HG02840 (cell line): ENCODE results near the gene CENPF.

ENCODE experiments used
- ATAC-seq: cut with Tn5 transposase; IDR thresholded peaks from one replicate; pipeline ENCODE4 v1.9.1; 2021; ENCODE audit warnings: mild to moderate bottlenecking, moderate library complexity, moderate number of reproducible peaks; ENCODE audit not compliant: unreplicated experiment, low FRiP score

CENPF gene

DNA sequence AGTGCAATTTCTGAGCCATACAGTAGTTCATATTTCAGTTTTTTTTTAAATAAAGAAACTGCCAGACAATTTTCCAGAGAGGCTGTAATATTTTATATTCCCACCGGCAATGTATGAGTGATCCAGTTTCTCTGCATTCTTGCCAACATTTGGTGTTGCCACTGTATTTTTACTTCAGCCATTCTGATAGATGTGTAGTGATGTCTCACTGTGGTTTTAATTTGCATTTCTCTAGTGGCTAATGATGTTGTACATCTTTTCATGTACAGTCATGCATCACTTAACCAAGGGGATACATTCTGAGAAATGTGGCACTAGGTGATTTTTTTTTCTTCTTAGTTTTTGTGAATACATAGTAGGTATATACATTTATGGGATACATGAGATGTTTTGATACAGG lies 99.6 kb downstream of the CENPF start:
- ATAC-seq = no peak

DNA sequence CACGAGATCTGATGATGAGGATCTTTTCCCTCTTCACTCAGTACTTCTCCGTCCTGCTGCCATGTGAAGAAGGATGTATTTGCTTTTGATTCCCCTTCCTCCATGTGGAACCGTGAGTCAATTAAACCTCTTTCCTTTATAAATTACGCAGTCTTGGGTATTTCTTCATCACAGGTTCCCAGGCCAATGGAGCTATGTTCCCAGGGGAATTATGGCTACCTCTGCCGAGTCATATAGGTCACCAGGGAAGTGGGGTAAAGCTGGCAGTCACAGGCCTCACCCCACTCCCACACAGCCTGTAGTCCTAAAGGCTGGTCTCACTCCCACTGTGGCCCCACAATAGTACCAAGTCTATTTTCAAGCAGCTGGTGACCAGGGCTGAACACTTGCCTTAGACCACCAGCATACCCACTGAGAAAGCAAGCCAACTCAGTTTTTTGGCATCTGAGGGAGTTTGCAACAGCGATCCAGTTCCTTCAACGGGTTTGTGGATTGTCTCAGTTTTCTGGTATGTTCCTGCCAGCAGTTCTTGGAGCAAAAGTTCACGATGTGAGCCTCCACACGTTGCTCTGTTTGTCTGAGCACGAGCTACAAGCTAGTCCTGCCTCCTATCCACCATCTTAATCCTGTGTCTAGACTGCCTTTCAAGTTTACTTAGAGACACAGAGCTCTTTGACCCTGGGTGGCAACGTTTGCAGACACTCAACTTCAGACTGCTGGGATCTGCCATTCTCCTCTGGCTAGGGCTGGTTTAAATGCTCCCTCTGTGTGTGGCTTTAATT lies 104.5 kb downstream of the CENPF start:
- ATAC-seq = no peak

DNA sequence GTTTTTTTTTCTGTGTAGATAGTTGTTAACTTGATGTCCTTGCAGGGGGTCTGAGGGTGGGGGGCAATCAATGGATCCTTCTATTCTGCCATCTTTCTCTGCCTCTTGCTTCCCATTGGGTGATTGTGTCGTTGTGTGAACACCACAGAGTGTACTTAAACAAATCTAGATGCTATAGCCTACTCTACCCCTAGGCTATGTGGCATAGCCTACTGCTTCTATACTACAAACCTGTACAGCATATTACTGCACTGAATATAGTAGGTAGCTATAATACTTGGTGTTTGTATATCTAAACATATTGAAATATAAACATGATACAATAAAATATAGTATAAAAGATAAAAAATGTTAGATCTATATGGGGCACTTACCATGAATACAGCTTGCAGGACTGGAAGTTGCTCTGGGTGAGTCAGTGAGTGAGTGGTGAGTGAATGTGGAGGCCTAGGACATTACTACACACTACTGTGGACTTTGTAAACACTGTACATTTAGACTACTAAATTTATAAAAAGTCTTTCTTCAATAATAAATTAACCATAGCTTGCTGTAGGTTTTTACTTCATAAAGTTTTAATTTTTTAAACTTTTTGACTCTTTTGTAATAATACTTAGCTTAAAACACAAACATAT lies 105.4 kb downstream of the CENPF start:
- no peak for ATAC-seq

DNA sequence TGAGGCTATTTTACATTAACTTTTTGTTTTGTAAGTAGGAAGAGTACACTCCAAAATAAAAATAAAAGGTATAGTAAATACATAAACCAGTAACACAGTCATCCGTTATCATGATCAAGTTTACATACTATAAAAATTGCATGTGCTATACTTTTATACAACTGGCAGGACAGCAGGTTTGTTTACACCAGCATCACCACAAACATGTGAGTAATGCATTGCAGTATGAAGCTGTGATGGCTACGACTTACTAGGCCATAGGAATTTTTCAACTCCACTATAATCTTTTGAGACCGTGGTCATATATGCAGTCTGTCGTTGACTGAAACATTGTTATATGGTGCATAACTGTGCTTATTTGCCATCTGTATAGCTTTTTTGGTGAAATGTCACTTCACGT lies 106.2 kb downstream of the CENPF start:
- no peak for ATAC-seq

DNA sequence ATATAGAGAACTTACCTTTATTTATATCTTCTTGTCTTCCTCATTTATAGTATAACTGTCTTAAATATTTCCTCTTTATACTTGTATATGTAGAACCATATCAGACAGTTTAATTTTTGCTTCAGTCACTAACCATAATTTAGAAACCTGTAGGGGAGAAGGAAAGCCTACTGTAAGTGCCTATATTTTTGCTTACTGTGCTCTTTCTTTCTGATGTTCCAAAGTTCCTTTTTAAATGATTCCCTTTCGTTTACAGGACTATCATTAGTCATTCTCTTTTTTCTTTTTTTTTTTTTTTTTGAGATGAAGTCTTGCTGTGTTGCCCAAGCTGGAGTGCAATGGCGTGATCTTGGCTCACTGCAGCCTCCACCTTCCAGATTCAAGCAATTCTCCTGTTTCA lies 109.7 kb downstream of the CENPF start:
- ATAC-seq = no peak
